Neuronal stem cell (in vitro differentiated cells): Measurements from ENCODE around the gene SRXN1.

Experiments used
- DNase-seq: peaks from one replicate; pipeline ENCODE4 v3.0.0-alpha.2; 2013; ENCODE audit warnings: low spot score
- H2AFZ ChIP-seq: one replicate; pipeline ENCODE4 v1.6.1; 2013; ENCODE audit warnings: mild to moderate bottlenecking, low read length, inconsistent platforms
- H2AK5ac ChIP-seq: 2 replicates; pipeline ENCODE4 v1.6.1; 2013; ENCODE audit warnings: low read depth, mild to moderate bottlenecking, inconsistent platforms, low read length, moderate library complexity, mixed read lengths
- H2BK120ac ChIP-seq: 2 replicates; pipeline ENCODE4 v1.6.1; 2013; ENCODE audit warnings: low read depth, mild to moderate bottlenecking, inconsistent platforms, low read length, moderate library complexity, mixed read lengths
- H2BK12ac ChIP-seq: one replicate; pipeline ENCODE4 v1.6.1; 2013; ENCODE audit warnings: low read length, inconsistent platforms
- H2BK15ac ChIP-seq: 2 replicates; pipeline ENCODE4 v1.6.1; 2013; ENCODE audit warnings: mild to moderate bottlenecking, low read length, inconsistent platforms, mixed read lengths
- H2BK5ac ChIP-seq: one replicate; pipeline ENCODE4 v1.6.1; 2013; ENCODE audit warnings: inconsistent platforms, mild to moderate bottlenecking, low read length, moderate library complexity
- H3K14ac ChIP-seq: one replicate; pipeline ENCODE4 v1.6.1; 2013; ENCODE audit warnings: low read length, inconsistent platforms
- H3K18ac ChIP-seq: 2 replicates; pipeline ENCODE4 v1.6.1; 2013; ENCODE audit warnings: low read length, inconsistent platforms
- H3K23ac ChIP-seq: 2 replicates; pipeline ENCODE4 v1.6.1; 2013; ENCODE audit warnings: low read depth, mild to moderate bottlenecking, mixed read lengths, low read length, inconsistent platforms; ENCODE audit not compliant: poor library complexity
- H3K27ac ChIP-seq: replicated peaks from 3 replicates; pipeline ENCODE4 v1.5.1; 2013; ENCODE audit warnings: low read length, inconsistent platforms
- H3K27me3 ChIP-seq, 3 experiments: 2 replicates each; pipeline ENCODE4 v1.6.1; 2013; ENCODE audit warnings: low read length in 3 of 3, mild to moderate bottlenecking in 2 of 3, inconsistent platforms in 1 of 3, low read depth in 1 of 3, mixed read lengths in 1 of 3, moderate library complexity in 1 of 3; ENCODE audit not compliant: control insufficient read depth in 3 of 3, insufficient read depth in 3 of 3
- H3K36me3 ChIP-seq, 2 donors: replicated peaks in 1 of 2; 2 replicates each; pipeline ENCODE4 v1.6.1; 2013; ENCODE audit warnings: low read length in 2 of 2; ENCODE audit not compliant: control insufficient read depth in 2 of 2, insufficient read depth in 2 of 2
- H3K4ac ChIP-seq: 2 replicates; pipeline ENCODE4 v1.6.1; 2013; ENCODE audit warnings: inconsistent platforms, mild to moderate bottlenecking, low read length, moderate library complexity
- H3K4me1 ChIP-seq, 2 donors: 1 replicate in 1 of 2; 2 replicates in 1 of 2; pipeline ENCODE4 v1.6.1; 2013; ENCODE audit warnings: low read length in 2 of 2, low read depth in 1 of 2; ENCODE audit not compliant: control insufficient read depth in 2 of 2, insufficient read depth in 1 of 2
- H3K4me2 ChIP-seq: one replicate; pipeline ENCODE4 v1.6.1; 2013; ENCODE audit warnings: mild to moderate bottlenecking, low read length, inconsistent platforms; ENCODE audit not compliant: insufficient read depth, poor library complexity, severe bottlenecking
- H3K4me3 ChIP-seq, 2 donors: 2 replicates each; pipeline ENCODE4 v1.5.1; 2013; ENCODE audit warnings: low read length in 2 of 2, mild to moderate bottlenecking in 2 of 2, inconsistent platforms in 1 of 2, moderate library complexity in 1 of 2
- H3K79me1 ChIP-seq: one replicate; pipeline ENCODE4 v1.6.1; 2013; ENCODE audit warnings: low read depth, mild to moderate bottlenecking, inconsistent platforms, low read length, moderate library complexity
- H3K9ac ChIP-seq: one replicate; pipeline ENCODE4 v1.6.1; 2013; ENCODE audit warnings: mild to moderate bottlenecking, low read depth, low read length, inconsistent platforms; ENCODE audit not compliant: poor library complexity
- H3K9me3 ChIP-seq, 2 donors: replicated peaks in 1 of 2; 2 replicates each; pipeline versions ENCODE3 to v1.6.1; 2013; ENCODE audit warnings: low read length in 2 of 2, mild to moderate bottlenecking in 2 of 2, inconsistent platforms in 1 of 2, low read depth in 1 of 2, mixed read lengths in 1 of 2, moderate library complexity in 1 of 2; ENCODE audit not compliant: control insufficient read depth in 2 of 2, insufficient read depth in 1 of 2
- H4K8ac ChIP-seq: one replicate; pipeline ENCODE4 v1.6.1; 2013; ENCODE audit warnings: low read depth, mild to moderate bottlenecking, inconsistent platforms, low read length, moderate library complexity
- H4K91ac ChIP-seq: one replicate; pipeline ENCODE4 v1.6.1; 2013; ENCODE audit warnings: low read length, low read depth, mild to moderate bottlenecking, inconsistent platforms; ENCODE audit not compliant: poor library complexity
- WGBS, 2 donors: extraction: QIAGEN DNeasy Blood & Tissue Kit; methylation state at CpG; one replicate each; pipeline ENCODE4 v1.1.7; 2013; ENCODE audit warnings: missing lambda C conversion rate in 2 of 2, mixed read lengths in 1 of 2; ENCODE audit not compliant: insufficient read length in 2 of 2, insufficient replicate concordance in 1 of 2; ENCODE audit errors: extremely low coverage in 2 of 2; 5-methylcytosine and 5-hydroxymethylcytosine counted together

Gene SRXN1

GRCh38 chr20:640674-641515, 12.1 kb downstream of the SRXN1 start:
- H3K4ac ChIP-seq: no peak overlapping the region
- no peak overlapping the region for H2BK15ac ChIP-seq
- no peak overlapping the region for H3K4me2 ChIP-seq
- no peak overlapping the region for H3K23ac ChIP-seq
- no peak overlapping the region for H2BK120ac ChIP-seq
- no CpG with 5 or more reads among the region's 11 CpGs for WGBS, 2 donors
- no peak overlapping the region for H3K14ac ChIP-seq
- peak overlapping the region; percentile 25 for H2AK5ac ChIP-seq
- DNase-seq: no peak
- peak overlapping the region in 1 of 2 donors; percentile 23 for H3K4me3 ChIP-seq
- H3K4me1 ChIP-seq: no peaks in the 10 kb centered on the region
- no peaks in the 10 kb centered on the region for H3K9me3 ChIP-seq
- no peak overlapping the region for H4K91ac ChIP-seq
- no peak overlapping the region for H2BK12ac ChIP-seq
- H2BK5ac ChIP-seq: no peak overlapping the region
- no peaks in the 10 kb centered on the region for H3K79me1 ChIP-seq
- peaks cover 0 to 12% (median 2%) of the 10 kb centered on the region in 3 experiments for H3K27me3 ChIP-seq
- no peaks in the 10 kb centered on the region for H3K36me3 ChIP-seq
- H3K18ac ChIP-seq: peak overlapping the region; percentile 24
- H2AFZ ChIP-seq: no peak overlapping the region
- no peak overlapping the region for H3K27ac ChIP-seq
- no peak overlapping the region for H3K9ac ChIP-seq
- H4K8ac ChIP-seq: no peak overlapping the region

GRCh38 chr20:638579-638978, 14.4 kb downstream of the SRXN1 start:
- H2BK5ac ChIP-seq: no peak overlapping the region
- H3K27me3 ChIP-seq: peaks cover 0 to 35% (median 2%) of the 10 kb centered on the region in 3 experiments
- no peaks in the 10 kb centered on the region for H3K79me1 ChIP-seq
- no peak overlapping the region for H3K4me2 ChIP-seq
- no peak overlapping the region for H2AK5ac ChIP-seq
- no peak overlapping the region for H3K9ac ChIP-seq
- no peak overlapping the region for H2BK12ac ChIP-seq
- H3K9me3 ChIP-seq: no peaks in the 10 kb centered on the region
- H2BK15ac ChIP-seq: no peak overlapping the region
- H3K4ac ChIP-seq: no peak overlapping the region
- H2AFZ ChIP-seq: no peak overlapping the region
- no peak for DNase-seq
- no peak overlapping the region for H3K4me3 ChIP-seq
- H3K4me1 ChIP-seq: peaks cover 0 to 15% of the 10 kb centered on the region in 2 donors
- H3K36me3 ChIP-seq: no peaks in the 10 kb centered on the region
- WGBS, 2 donors: no CpG with 5 or more reads among the region's 1 CpG
- H3K23ac ChIP-seq: no peak overlapping the region
- H4K91ac ChIP-seq: no peak overlapping the region
- H3K27ac ChIP-seq: no peak overlapping the region
- H4K8ac ChIP-seq: no peak overlapping the region
- no peak overlapping the region for H3K14ac ChIP-seq
- H3K18ac ChIP-seq: no peak overlapping the region
- no peak overlapping the region for H2BK120ac ChIP-seq

DNA sequence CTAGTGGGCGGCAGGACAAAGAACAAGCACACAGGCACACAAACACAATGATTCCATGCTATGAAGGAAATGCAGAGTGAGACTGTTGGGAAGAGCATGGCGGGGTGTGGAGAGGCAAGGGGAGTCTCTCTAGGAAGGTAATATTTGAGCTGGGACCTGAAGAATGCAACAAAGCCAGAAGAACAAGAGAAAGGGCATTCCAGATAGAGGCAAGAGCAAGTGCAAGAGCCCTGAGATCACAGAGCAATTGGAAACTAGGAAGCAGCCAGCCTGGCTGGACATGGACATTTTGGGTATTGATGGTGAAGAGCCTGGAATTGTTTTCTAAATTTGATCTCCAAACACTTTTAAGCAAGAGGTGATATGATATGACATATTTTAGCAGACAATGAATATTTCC, 15.4 kb downstream of the SRXN1 start:
- H3K36me3 ChIP-seq: no peaks in the 10 kb centered on the region
- no peak overlapping the region for H2BK12ac ChIP-seq
- WGBS, 2 donors: no CpG with 5 or more reads among the region's 2 CpGs
- H3K4me3 ChIP-seq: no peak overlapping the region
- peaks cover 0 to 16% of the 10 kb centered on the region in 2 donors for H3K4me1 ChIP-seq
- H3K23ac ChIP-seq: no peak overlapping the region
- no peaks in the 10 kb centered on the region for H3K79me1 ChIP-seq
- H2BK5ac ChIP-seq: no peak overlapping the region
- no peak overlapping the region for H2AFZ ChIP-seq
- H2BK120ac ChIP-seq: no peak overlapping the region
- no peak overlapping the region for H3K4ac ChIP-seq
- no peak overlapping the region for H2AK5ac ChIP-seq
- H3K27ac ChIP-seq: no peak overlapping the region
- no peak overlapping the region for H4K8ac ChIP-seq
- H3K9me3 ChIP-seq: no peaks in the 10 kb centered on the region
- no peak overlapping the region for H3K4me2 ChIP-seq
- peaks cover 0 to 44% (median 2%) of the 10 kb centered on the region in 3 experiments for H3K27me3 ChIP-seq
- no peak overlapping the region for H2BK15ac ChIP-seq
- no peak overlapping the region for H3K18ac ChIP-seq
- no peak overlapping the region for H4K91ac ChIP-seq
- H3K9ac ChIP-seq: peak overlapping the region; percentile 25
- no peak for DNase-seq
- no peak overlapping the region for H3K14ac ChIP-seq

- Histone ChIP-seq H3K18ac (no peak overlapping the region), H3K4ac (no peak overlapping the region), H2BK12ac (no peak overlapping the region), H3K23ac (no peak overlapping the region), H3K14ac (no peak overlapping the region), H4K91ac (no peak overlapping the region), H3K4me1 (peaks cover 0 to 16% of the 10 kb centered on the region in 2 donors), H3K4me3 (no peak overlapping the region), H3K4me2 (no peak overlapping the region), H2BK15ac (no peak overlapping the region), H3K9ac (no peak overlapping the region), H3K27me3 (peaks cover 0 to 46% (median 2%) of the 10 kb centered on the region in 3 experiments), H2AFZ (no peak overlapping the region), H3K27ac (no peak overlapping the region), H3K79me1 (no peaks in the 10 kb centered on the region), H2AK5ac (no peak overlapping the region), H2BK120ac (no peak overlapping the region), H4K8ac (no peak overlapping the region), H3K9me3 (no peaks in the 10 kb centered on the region), H2BK5ac (no peak overlapping the region), H3K36me3 (no peaks in the 10 kb centered on the region)
- DNase-seq: no peak
- WGBS, 2 donors: no CpG with 5 or more reads among the region's 7 CpGs
Observed at GRCh38 chr20:635893-636338, 17.1 kb downstream of the SRXN1 start.
